GM12878 (cell line): ENCODE measurements around the gene ETV6. TPM values are rescaled to one million over a fixed set of nuclear protein-coding genes. Genes with fewer than 3 reads are reported as not detected.

Experiments
- ATF3 ChIP-seq: IDR thresholded peaks from 2 replicates; pipeline ENCODE4 v1.6.1; 2011; ENCODE audit warnings: low read depth, mild to moderate bottlenecking, low read length, moderate library complexity, borderline replicate concordance; ENCODE audit errors: extremely low read depth
- ATF7 ChIP-seq: fragments of 450-650 bp; IDR thresholded peaks from 2 replicates; pipeline ENCODE4 v1.6.1; 2016; ENCODE audit warnings: low read depth, mild to moderate bottlenecking
- BCL3 ChIP-seq: IDR thresholded peaks from 2 replicates; pipeline ENCODE4 v1.6.1; 2011; ENCODE audit warnings: borderline replicate concordance, low read depth, mild to moderate bottlenecking, moderate library complexity, low read length; ENCODE audit not compliant: insufficient read depth, poor library complexity, severe bottlenecking
- CBX3 ChIP-seq: fragments of 200-600 bp; sonication (generic); IDR thresholded peaks from 2 replicates; pipeline ENCODE4 v1.6.1; 2016; ENCODE audit warnings: low read depth, borderline replicate concordance
- FOXM1 ChIP-seq: IDR thresholded peaks from 2 replicates; pipeline ENCODE4 v1.6.1; 2012; ENCODE audit warnings: low read depth, mild to moderate bottlenecking, inconsistent platforms, low read length, moderate library complexity
- GABPA ChIP-seq: IDR thresholded peaks from 2 replicates; pipeline ENCODE4 v1.6.1; 2014; ENCODE audit warnings: antibody characterized with exemption, low read depth, mild to moderate bottlenecking, inconsistent platforms
- GATAD2B ChIP-seq: fragments of 450-650 bp; conservative IDR thresholded peaks from 2 replicates; pipeline ENCODE4 v1.6.1; 2017; ENCODE audit warnings: low read depth, mild to moderate bottlenecking, moderate library complexity
- HDAC6 ChIP-seq: fragments of 200-600 bp; sonication (generic); IDR thresholded peaks from one replicate; pipeline ENCODE4 v1.8.0; 2017; ENCODE audit warnings: antibody characterized with exemption; ENCODE audit not compliant: unreplicated experiment
- IKZF2 ChIP-seq, 2 experiments: fragments of 450-650 bp; IDR thresholded peaks; 2 replicates each; pipeline ENCODE4 v1.6.1; 2017; ENCODE audit warnings: mild to moderate bottlenecking in 2 of 2, moderate library complexity in 2 of 2
- IRF5 ChIP-seq: fragments of 450-650 bp; IDR thresholded peaks from 2 replicates; pipeline ENCODE4 v1.6.1; 2017; ENCODE audit warnings: borderline replicate concordance
- JUNB ChIP-seq: IDR thresholded peaks from 2 replicates; pipeline ENCODE4 v1.6.1; 2016; ENCODE audit warnings: antibody characterized with exemption, mild to moderate bottlenecking
- KLF5 ChIP-seq: fragments of 450-650 bp; IDR thresholded peaks from 2 replicates; pipeline ENCODE4 v1.6.1; 2014; ENCODE audit warnings: mild to moderate bottlenecking; ENCODE audit not compliant: partially characterized antibody
- MEF2A ChIP-seq: IDR thresholded peaks from 2 replicates; pipeline ENCODE4 v1.6.1; 2011; ENCODE audit warnings: low read depth, mild to moderate bottlenecking, low read length, moderate library complexity; ENCODE audit not compliant: insufficient read depth
- MTA2 ChIP-seq: fragments of 450-650 bp; IDR thresholded peaks from 2 replicates; pipeline ENCODE4 v1.6.1; 2016; ENCODE audit warnings: low read depth, mild to moderate bottlenecking, moderate library complexity
- NFIC ChIP-seq: IDR thresholded peaks from 2 replicates; pipeline ENCODE4 v1.6.1; 2012; ENCODE audit warnings: low read depth, mild to moderate bottlenecking, inconsistent platforms, low read length, moderate library complexity
- NFYA ChIP-seq: IDR thresholded peaks from 2 replicates; pipeline ENCODE4 v1.6.1; 2011; ENCODE audit warnings: low read depth, mild to moderate bottlenecking, low read length, improper control_type of control experiment, borderline replicate concordance
- PAX8 ChIP-seq: fragments of 450-650 bp; IDR thresholded peaks from 2 replicates; pipeline ENCODE4 v1.6.1; 2017; ENCODE audit warnings: mild to moderate bottlenecking, moderate library complexity
- POU2F2 ChIP-seq: IDR thresholded peaks from 3 replicates; pipeline ENCODE4 v1.6.1; 2011; ENCODE audit warnings: low read depth, mild to moderate bottlenecking, low read length, borderline replicate concordance
- RAD21 ChIP-seq: IDR thresholded peaks from 2 replicates; pipeline ENCODE4 v1.6.1; 2011; ENCODE audit warnings: mild to moderate bottlenecking, low read depth, low read length, moderate library complexity; ENCODE audit not compliant: insufficient read depth
- RELA ChIP-seq: fragments of 450-650 bp; IDR thresholded peaks from 2 replicates; pipeline ENCODE4 v1.8.0; 2014; ENCODE audit warnings: borderline replicate concordance; ENCODE audit not compliant: partially characterized antibody
- YY1 ChIP-seq: IDR thresholded peaks from 2 replicates; pipeline ENCODE4 v1.6.1; 2011; ENCODE audit warnings: low read depth, mild to moderate bottlenecking, low read length
- ZBTB40 ChIP-seq: fragments of 450-650 bp; IDR thresholded peaks from 2 replicates; pipeline ENCODE4 v1.6.1; 2016; ENCODE audit warnings: mild to moderate bottlenecking, moderate library complexity, borderline replicate concordance
- polyA plus RNA-seq, 11 experiments: library from polyadenylated mRNA; depleted of rRNA in 4 of 11; unstranded in 6 of 11; stranded (reverse) in 5 of 11; fragments of >200 nt; fragmentation: Nextera tagmentation in 4 of 11; fragmentation: Illumina TruSeq in 1 of 11; extraction: Ambion mirVana in 4 of 11; extraction: Trizol in 1 of 11; gene quantifications; 1 replicate in 1 of 11; 2 replicates in 10 of 11; pipeline versions ENCODE4 v1.2.1 to v1.2.3, GENCODE V29; 2011 to 2016; ENCODE audit warnings: inconsistent platforms in 2 of 11, missing spikeins in 2 of 11, low read depth in 1 of 11
- total RNA-seq, 4 experiments: library from RNA; depleted of rRNA in 3 of 4; stranded (reverse); fragments of >200 nt in 3 of 4; fragmentation: Illumina TruSeq in 1 of 4; extraction: Trizol in 1 of 4; gene quantifications; 2 replicates each; pipeline versions ENCODE4 v1.2.1 to v1.2.3, GENCODE V29; 2013 to 2021

ETV6 gene
- total and polyA plus RNA-seq, 10 of the 15 experiments (the other 5 are each of a cell fraction or from before 2014, with no cell fraction given): 6.6 to 74.8 (median 24.6) TPM

GRCh38 chr12:11746024-11746771, 96.7 kb downstream of the ETV6 start (continued):
- TF ChIP-seq HDAC6: no peak
- peak; percentile 91 for TF ChIP-seq BCL3
- 0 out of 2 replicates have a peak, but pooled peaks have one; percentile 18 for TF ChIP-seq YY1
- no peak for TF ChIP-seq NFYA
- no peak for TF ChIP-seq CBX3
- no peak for TF ChIP-seq IRF5
- peak; percentile 98 for TF ChIP-seq RELA
- peak; percentile 12; the same call in 1 of the 2 replicates for TF ChIP-seq RAD21
- peak; percentile 90 for TF ChIP-seq MTA2
- TF ChIP-seq GATAD2B: peak; percentile 65; the same call in 1 of the 2 replicates
- peak; percentile 97 for TF ChIP-seq FOXM1
- TF ChIP-seq POU2F2: peak; percentile 77; the same call in 1 of the 3 replicates
- 0 out of 2 replicates have a peak, but pooled peaks have one; percentile 55 for TF ChIP-seq MEF2A
- TF ChIP-seq NFIC: peak; percentile 97
- TF ChIP-seq ATF7: peak; percentile 89
- TF ChIP-seq GABPA: no peak
- TF ChIP-seq ATF3: no peak
- no peak for TF ChIP-seq PAX8
- peak; percentile 98 for TF ChIP-seq IKZF2 (IDR thresholded peaks at IDR 0.05)
- TF ChIP-seq JUNB: peak; percentile 80
- TF ChIP-seq ZBTB40: no peak
- TF ChIP-seq KLF5: no peak
